Activated CD8-positive, alpha-beta memory T cell treated with anti-CD3 and anti-CD28 coated beads, Interleukin-2, amount 50 U/mL, for 1 hour (primary cell): ENCODE results near the gene FNBP1L.

Experiments used
- DNase-seq: peaks from one replicate; pipeline ENCODE4 v3.0.0-alpha.2; 2020; ENCODE audit errors: extremely low read depth

Gene FNBP1L

DNA sequence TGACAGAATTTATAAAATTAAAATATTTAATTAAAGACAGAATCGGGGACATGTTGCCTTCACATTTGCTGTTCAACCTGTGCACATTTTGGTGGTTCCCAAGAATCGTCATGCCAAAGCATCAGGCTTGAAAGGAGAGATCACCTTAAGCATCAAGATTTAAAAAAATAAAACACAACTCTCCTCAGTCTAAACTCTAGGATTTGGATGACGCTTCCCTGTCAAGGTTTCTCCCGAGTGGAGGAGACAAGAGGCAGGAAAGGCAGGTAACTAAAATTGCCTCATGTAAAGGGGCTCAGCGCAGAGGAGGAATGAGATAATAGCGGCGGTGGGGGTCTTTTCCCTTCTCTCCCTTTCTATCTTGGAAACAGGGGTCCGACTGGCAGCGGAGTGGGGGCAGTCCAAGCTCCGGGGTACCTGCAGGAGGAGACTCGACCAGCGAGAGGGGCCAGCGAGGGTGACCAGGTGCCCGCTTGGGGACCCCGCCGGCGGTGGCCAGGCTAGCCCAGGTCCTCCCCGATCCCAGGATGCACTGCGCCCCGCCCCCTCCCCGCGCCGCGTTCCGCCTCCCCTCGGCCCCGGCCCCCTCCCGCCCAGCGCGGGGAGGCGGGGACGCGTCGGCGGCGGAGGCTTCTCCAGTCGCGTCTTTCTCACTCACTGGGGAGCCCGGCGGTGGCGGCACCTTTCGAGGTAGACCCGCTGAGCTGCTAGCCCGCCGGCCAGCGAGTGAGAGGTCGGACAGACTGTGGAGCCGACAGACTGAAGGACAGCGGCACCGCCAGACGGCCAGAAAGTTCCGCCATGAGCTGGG lies at the start of gene FNBP1L:
Gene FNBP1L (plus strand): TSS at position 638 of the 811 bp plus-strand sequence. CDS start 164 bp downstream, at position 802.
- no peak for DNase-seq

DNA sequence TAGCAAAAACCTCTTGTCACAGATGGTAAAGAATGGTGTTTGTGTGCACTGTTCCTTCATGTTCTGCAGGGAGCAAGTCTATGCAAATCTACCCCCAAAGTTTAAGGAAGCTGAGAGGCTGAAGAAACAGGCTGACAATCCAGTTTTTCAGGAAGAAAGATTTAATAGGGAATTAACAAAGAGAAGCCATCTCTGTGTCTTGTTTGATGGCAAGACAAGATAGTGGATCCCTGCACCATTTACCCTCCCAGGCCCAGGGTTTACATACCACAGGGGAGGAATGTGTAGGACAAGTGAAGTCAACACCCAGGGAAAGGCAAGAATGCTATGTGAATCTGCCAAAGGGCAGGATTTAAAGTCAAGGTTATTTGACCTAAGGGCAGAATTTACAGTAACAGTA lies 48.1 kb upstream of the FNBP1L start:
- DNase-seq: no peak

DNA sequence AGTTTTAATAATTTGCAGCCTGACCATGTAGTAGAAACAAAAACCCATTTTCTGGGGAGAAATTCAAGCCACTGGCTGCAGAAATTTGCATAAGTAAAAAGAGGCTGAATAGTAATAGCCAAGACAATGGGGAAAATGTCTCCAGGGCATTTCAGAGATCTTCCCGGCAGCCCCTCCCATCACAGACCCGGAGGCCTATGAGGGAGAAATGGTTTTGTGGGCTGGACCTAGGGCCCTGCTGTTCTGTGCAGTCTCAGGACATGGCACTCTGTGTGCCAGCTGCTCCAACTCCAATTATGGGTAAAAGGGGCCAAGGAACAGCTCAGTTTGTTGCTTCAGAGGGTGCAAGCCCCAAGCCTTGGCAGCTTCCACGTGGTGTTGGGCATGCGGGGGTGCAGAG lies 39.7 kb upstream of the FNBP1L start:
- DNase-seq: no peak

DNA sequence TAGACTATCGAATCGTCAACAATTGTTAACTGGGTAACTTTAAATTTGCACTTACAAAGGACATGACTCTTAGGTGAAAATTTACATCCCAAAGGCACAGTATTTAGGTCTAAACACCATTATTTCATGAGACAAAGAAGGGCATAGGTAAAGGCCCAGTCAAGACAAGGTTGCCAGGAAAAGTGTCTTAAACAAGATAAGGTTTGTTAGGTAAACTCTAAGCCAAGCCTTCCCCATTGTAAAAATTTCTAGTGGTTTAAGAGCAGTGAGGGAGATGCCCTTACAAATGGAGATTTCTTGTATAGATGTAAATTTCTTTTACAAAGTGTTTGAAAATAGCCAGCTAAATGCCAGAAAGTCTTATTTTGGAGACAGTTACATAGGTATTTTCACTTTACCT lies 36.9 kb upstream of the FNBP1L start:
- no peak for DNase-seq

- no peak for DNase-seq
Measured at GRCh38 chr1:93414749-93415148, 33.2 kb upstream of the FNBP1L start.

GRCh38 chr1:93415296-93415695 lies 32.6 kb upstream of the FNBP1L start:
- no peak for DNase-seq

DNA sequence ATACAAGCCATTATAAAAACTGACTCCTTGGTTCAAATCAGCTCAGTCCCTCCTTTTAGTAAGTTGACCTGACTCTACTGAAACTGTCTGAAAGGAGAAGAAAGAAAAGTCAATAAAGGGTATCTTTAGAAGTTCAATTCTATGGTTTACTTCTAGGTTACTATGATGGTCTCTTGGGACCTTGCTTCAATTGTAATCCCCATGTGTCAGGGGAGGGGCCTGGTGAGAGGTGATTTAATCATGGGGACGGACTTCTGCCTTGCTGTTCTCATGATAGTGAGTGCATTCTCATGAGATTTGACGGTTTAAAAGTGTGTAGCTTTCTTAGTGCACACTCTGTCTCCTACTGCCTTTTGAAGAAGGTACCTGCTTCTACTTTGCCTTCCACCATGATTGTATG lies 31.7 kb upstream of the FNBP1L start:
- DNase-seq: no peak

DNA sequence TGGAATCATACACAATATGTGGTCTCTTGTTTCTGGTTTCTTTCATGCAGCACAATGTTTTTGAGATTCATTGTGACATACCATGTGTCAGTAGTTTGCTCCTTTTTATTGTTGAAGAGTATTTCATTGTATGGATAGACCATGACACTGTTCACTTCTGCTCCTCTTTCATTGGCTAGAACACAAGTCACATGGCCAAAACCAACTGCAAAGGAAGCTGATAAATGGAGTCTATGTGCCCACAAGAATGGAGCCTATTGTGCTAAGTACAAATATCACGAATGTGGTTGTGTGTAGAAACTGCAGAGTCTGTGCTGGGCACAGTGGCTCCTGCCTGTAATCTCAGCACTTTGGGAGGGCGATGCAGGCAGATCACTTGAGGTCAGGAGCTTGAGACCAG lies 28.6 kb upstream of the FNBP1L start:
- DNase-seq: no peak

- DNase-seq: no peak
Measured at GRCh38 chr1:93420400-93420799, 27.5 kb upstream of the FNBP1L start.

GRCh38 chr1:93426181-93426580 lies 21.7 kb upstream of the FNBP1L start:
- DNase-seq: no peak

- no peak for DNase-seq
Measured at GRCh38 chr1:93427656-93428055, 20.3 kb upstream of the FNBP1L start.

GRCh38 chr1:93433407-93433961 lies 14.4 kb upstream of the FNBP1L start:
- DNase-seq: no peak

DNA sequence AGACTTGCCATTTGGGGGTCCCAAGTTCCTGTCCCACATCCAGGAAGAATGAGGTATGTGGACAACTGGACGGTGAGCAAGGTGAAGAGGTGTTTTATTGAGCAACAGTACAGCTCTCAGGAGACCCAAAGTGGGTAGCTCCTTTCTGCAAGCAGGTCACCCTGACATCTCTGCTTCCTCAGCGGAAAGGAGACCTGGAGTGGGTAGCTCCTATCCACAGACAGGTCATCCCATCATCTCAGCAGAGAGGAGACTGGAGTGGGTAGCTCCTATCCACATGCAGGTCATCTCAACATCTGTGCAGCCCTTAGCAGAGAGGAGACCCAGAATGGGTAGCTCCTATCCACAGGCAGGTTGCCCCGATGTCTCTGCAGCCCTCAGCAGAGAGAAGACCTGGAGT lies 13.8 kb upstream of the FNBP1L start:
- no peak for DNase-seq

DNA sequence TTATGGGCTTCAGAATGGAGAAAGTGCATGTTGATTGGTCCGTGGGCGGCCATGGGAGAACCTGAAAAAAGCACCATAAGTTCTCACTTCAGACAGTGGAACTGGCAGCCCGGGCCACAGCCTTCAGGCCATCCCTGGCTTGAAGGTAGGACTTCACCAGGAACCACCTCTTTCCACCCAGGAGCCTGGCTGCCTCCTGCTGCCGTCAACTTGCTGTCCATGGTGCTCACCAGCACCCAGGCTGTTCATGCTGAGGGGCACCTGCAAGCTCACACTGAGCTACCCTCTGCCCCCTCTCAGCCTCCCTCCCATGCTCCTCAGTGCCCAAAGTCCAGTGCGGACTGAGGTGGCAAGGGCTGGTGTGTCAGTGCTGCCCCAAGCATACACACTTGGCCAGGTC lies 12.9 kb upstream of the FNBP1L start:
- DNase-seq: no peak

GRCh38 chr1:93435443-93435842 lies 12.5 kb upstream of the FNBP1L start:
- DNase-seq: no peak

DNA sequence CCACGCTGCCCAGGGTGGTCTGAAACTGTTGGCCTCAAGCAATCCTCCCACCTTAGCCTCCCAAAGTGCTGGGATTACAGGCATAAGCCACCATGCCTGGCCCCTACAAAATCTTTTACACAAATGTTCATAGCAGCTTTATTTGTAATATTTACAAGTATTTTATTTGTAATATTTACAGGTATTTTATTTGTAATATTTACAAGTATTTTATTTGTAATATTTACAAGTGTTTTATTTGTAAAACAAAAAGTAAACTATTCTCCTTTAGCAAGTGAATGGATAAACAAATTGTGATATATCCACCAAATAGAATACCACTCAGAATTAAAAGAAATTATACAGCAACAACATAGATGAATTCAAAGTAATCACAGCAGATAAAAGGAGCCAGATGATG lies 11.4 kb upstream of the FNBP1L start:
- DNase-seq: no peak

DNA sequence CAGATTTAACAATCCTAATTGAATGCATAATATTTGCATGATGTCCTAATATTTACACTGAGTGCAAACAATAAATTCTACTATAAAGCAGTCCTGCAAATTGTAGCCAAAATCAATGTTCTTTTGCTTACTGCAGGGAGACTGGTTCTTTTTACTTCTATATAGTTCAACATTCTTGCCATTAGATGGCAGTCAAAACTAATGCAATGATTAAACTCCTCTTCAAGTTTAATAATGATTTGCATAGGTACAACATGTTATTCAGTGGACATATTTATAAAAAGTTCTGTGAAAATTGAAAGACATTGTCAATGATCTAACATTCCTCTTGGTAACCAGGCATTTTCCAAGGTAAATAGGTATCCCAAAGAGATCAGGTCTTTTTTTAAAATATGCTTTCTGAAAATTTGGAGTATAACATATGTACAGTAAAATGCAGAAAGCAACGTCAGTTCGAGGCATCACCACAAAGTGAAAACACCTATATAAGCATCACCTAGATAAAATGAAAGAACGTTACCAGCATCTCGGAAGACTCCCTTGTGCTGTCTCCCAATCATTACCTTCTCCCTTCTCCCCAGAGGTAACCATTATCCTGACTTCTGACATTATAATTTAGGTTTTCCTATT lies 9.8 kb upstream of the FNBP1L start:
- DNase-seq: no peak

GRCh38 chr1:93438716-93439115 lies 9.2 kb upstream of the FNBP1L start:
- DNase-seq: no peak

DNA sequence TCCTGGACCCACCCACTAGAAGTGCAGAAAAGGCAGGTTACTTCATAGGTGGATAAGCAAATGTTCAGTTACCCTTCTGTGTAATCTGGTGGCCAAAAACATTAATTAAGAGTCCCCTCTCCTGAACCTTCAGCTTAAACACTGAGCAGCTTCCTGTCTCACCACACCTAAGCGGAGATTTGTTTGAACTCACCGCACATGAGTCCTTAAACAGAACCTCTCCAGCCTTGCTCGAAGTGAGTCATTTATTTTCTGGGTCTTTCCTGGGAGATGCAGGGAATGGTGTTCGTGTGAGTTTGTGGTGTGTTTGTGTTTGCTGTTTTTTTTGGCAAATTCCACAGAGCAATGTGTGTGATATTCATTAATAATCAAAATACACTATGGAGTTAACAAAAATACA lies 7.6 kb upstream of the FNBP1L start:
- DNase-seq: no peak

DNA sequence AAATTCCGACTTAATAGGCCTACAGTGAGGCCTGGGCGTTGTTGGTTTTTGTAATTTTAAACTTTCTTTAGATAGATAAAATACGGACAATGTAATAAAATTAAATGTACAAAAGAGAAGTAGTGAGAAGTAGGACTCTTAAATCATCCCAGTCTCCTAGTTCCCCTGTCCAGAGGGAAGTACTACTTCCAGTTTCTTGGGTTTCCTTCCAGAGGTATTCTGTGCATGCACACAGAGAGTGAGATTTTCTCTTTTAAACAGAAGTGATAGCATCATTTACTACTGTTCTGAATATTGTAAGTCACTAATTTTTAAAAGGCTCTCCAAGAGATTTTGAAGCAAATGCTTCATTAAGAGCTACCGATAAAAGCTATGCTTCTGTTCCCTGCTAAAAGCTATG lies 7.2 kb upstream of the FNBP1L start:
- DNase-seq: no peak

GRCh38 chr1:93441589-93441988 lies 6.3 kb upstream of the FNBP1L start:
- no peak for DNase-seq

DNA sequence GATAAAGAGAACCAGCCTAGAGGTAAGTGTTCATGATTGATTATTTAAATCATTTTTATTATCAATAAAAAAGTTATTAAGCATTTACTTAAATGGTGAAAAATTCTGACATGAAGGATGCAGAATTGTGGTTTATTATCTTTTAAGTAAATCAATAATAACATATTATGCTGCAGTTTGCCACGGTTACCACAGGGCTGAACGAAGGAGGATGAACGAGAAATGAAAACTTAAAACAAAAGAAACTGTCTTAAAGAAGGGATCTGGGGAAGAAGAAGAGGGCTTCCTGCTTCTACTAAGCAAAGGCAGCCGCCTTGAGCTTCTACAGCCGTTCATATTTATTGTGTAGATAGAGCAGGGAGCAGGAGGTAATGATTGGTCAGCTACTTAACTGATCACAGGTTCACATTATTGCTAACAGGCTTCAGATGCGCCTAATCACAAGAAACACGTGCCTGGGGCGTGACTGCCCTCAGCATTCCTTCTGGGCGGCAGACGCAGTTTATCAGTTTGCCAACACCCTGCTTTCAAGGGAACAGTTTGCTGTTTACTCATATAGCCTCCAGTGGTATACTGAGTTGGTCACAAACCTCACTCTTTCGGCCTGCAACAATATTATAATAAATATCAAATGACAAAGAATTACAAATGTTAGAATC lies 5.8 kb upstream of the FNBP1L start:
- no peak for DNase-seq

- DNase-seq: no peak
Measured at GRCh38 chr1:93442741-93443140, 5.2 kb upstream of the FNBP1L start.
